ENCODE results near the gene KHDRBS2. TPM values are rescaled to one million over a fixed set of nuclear protein-coding genes. Genes with fewer than 3 reads are reported as not detected.

The KHDRBS2 gene
- total RNA-seq, 1 donor from 2014 or later, result not detected

DNA sequence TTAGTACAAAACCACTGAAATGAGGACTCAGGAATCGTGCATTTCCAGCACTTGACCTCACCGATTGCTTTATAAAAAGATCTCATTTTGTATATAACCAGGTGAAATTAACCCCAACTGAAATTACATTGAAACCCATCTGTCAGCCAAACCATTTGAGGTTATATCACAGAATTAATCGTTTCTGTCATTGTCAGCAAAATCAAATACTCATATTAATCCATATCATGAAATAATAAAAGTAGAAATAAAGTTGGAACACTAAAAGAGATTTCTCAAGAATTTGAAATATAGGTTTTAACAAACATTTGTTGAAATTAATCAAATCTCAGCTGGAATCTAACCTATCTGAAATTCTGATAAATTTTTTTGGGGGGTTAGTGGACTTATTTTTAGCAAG is 23.7 kb downstream of the KHDRBS2 start:
- DNase-seq (ENCODE audit: extremely low spot score, unreplicated experiment), result no peak
- Mint-ChIP-seq H3K4me3 (ENCODE audit: unreplicated experiment) (no peak overlapping the region), H3K27ac (ENCODE audit: unreplicated experiment) (no peak overlapping the region), H3K4me1 (ENCODE audit: unreplicated experiment) (no peaks in the 10 kb centered on the region), H3K9me3 (ENCODE audit: unreplicated experiment) (no peaks in the 10 kb centered on the region), H3K27me3 (ENCODE audit: unreplicated experiment) (no peaks in the 10 kb centered on the region), H3K36me3 (ENCODE audit: unreplicated experiment) (no peaks in the 10 kb centered on the region)
- TF ChIP-seq, protein P1, sequence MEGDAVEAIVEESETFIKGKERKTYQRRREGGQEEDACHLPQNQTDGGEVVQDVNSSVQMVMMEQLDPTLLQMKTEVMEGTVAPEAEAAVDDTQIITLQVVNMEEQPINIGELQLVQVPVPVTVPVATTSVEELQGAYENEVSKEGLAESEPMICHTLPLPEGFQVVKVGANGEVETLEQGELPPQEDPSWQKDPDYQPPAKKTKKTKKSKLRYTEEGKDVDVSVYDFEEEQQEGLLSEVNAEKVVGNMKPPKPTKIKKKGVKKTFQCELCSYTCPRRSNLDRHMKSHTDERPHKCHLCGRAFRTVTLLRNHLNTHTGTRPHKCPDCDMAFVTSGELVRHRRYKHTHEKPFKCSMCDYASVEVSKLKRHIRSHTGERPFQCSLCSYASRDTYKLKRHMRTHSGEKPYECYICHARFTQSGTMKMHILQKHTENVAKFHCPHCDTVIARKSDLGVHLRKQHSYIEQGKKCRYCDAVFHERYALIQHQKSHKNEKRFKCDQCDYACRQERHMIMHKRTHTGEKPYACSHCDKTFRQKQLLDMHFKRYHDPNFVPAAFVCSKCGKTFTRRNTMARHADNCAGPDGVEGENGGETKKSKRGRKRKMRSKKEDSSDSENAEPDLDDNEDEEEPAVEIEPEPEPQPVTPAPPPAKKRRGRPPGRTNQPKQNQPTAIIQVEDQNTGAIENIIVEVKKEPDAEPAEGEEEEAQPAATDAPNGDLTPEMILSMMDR (IDR thresholded peaks at IDR 0.05), result no peak

DNA sequence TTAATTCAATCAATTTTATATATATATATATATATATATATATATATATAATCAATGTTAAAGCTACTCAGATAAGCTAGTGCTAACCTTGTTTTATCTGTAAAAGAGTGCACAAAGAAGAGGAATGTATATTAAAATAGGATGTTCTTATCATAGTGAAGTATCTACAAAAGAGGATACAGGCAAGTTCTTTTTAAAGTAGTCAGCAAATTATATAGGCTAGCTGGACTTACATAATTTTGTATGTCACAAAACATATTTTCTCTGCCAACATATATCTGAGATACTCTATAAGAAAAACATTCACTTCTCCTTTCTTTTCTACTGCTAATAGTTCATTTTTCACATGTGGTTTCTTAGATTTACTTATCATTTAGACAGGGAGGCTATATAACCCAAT is 39.9 kb downstream of the KHDRBS2 start:
- DNase-seq (ENCODE audit: extremely low spot score, unreplicated experiment), result no peak
- Mint-ChIP-seq H3K9me3 (ENCODE audit: unreplicated experiment) (no peaks in the 10 kb centered on the region), H3K27me3 (ENCODE audit: unreplicated experiment) (no peaks in the 10 kb centered on the region), H3K4me1 (ENCODE audit: unreplicated experiment) (no peaks in the 10 kb centered on the region), H3K27ac (ENCODE audit: unreplicated experiment) (no peak overlapping the region), H3K4me3 (ENCODE audit: unreplicated experiment) (no peak overlapping the region), H3K36me3 (ENCODE audit: unreplicated experiment) (no peaks in the 10 kb centered on the region)
- TF ChIP-seq, protein P1 (IDR thresholded peaks at IDR 0.05), result no peak

DNA sequence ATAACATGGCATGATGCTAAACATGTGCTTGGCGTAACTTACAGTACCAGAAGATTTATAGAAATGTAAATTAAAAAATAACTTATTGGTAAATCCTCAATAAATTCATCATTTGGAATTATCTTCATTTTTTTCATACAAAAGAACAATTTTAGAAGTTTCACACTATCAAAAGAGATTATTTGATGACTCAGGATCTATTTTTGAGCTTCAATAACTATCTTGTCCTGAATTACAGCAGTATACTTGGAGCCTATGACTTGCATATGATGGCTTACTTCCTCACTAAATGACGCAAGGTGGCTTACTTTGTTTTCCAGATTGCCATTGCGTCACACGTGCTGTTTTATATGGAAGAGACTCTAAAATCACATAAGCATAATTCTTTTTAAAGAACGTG is 49.2 kb downstream of the KHDRBS2 start:
- no peaks in the 10 kb centered on the region for H3K36me3 Mint-ChIP-seq (ENCODE audit: unreplicated experiment)
- DNase-seq (ENCODE audit: extremely low spot score, unreplicated experiment), result no peak
- H3K4me3 Mint-ChIP-seq (ENCODE audit: unreplicated experiment), result no peak overlapping the region
- no peak overlapping the region for H3K27ac Mint-ChIP-seq (ENCODE audit: unreplicated experiment)
- H3K4me1 Mint-ChIP-seq (ENCODE audit: unreplicated experiment), result no peaks in the 10 kb centered on the region
- H3K9me3 Mint-ChIP-seq (ENCODE audit: unreplicated experiment), result peaks cover 8% of the 10 kb centered on the region
- H3K27me3 Mint-ChIP-seq (ENCODE audit: unreplicated experiment), result no peaks in the 10 kb centered on the region
- TF ChIP-seq, protein P1 (IDR thresholded peaks at IDR 0.05), result no peak

DNA sequence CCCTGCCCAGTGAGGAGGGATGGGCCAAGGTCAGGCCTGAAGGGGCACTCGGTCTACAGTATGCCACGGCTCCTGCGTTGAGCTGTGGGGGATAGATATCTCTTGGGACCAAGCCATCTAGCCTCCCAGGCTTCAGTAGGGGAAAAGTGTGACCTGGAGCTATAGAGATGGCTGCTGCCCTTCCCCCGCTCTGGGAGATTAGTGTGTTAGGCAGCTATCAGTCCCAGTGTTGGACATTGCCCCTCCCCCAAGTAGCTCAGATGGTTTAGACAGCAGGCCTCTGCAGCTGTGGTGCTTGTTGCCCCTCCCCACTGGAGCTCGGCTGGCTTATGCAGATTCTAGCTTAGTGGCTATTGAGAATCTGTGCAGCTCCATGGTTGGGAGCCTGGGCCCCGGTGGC is 56.8 kb downstream of the KHDRBS2 start:
- TF ChIP-seq, protein P1 (IDR thresholded peaks at IDR 0.05), result no peak
- H3K4me3 Mint-ChIP-seq (ENCODE audit: unreplicated experiment), result no peak overlapping the region
- DNase-seq (ENCODE audit: extremely low spot score, unreplicated experiment), result no peak

DNA sequence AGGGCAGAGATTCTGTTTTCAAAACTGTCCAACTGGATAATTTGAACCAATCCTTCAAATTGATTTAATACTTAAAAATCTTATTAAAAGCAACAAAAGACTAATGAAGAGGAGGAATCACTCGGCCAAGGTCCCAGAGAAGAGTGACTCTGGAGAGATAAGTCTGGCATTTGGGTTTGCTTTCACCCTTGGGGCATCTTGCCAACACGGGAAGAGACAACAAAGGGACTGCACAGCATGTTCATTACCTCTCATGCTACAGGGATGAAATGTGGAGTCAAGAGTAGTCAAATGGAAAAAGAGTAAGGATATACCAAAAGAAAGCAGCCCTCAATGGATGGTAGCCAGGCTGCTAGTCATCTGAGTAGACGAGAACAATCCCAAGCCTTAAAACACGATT is 68.2 kb downstream of the KHDRBS2 start:
- DNase-seq (ENCODE audit: extremely low spot score, unreplicated experiment), result no peak
- no peak overlapping the region for H3K27ac Mint-ChIP-seq (ENCODE audit: unreplicated experiment)
- H3K27me3 Mint-ChIP-seq (ENCODE audit: unreplicated experiment), result no peaks in the 10 kb centered on the region
- no peaks in the 10 kb centered on the region for H3K4me1 Mint-ChIP-seq (ENCODE audit: unreplicated experiment)
- no peak overlapping the region for H3K4me3 Mint-ChIP-seq (ENCODE audit: unreplicated experiment)
- H3K36me3 Mint-ChIP-seq (ENCODE audit: unreplicated experiment), result no peaks in the 10 kb centered on the region
- peaks cover 12% of the 10 kb centered on the region for H3K9me3 Mint-ChIP-seq (ENCODE audit: unreplicated experiment)
- TF ChIP-seq, protein P1 (IDR thresholded peaks at IDR 0.05), result no peak

More for the DNA sequence above, 56.8 kb downstream of the KHDRBS2 start:
- Mint-ChIP-seq H3K27ac (ENCODE audit: unreplicated experiment) (no peak overlapping the region), H3K4me1 (ENCODE audit: unreplicated experiment) (no peaks in the 10 kb centered on the region), H3K9me3 (ENCODE audit: unreplicated experiment) (peaks cover 35% of the 10 kb centered on the region), H3K36me3 (ENCODE audit: unreplicated experiment) (no peaks in the 10 kb centered on the region), H3K27me3 (ENCODE audit: unreplicated experiment) (no peaks in the 10 kb centered on the region)
